ENCODE results near the gene CCDC12. TPM values are rescaled to one million over a fixed set of nuclear protein-coding genes. Genes with fewer than 3 reads are reported as not detected.
"Not testable (repeated sequence)": the region's sequence is repeated elsewhere in the genome, so short reads cannot be mapped to it uniquely, and the experiment has no call there.

Gene CCDC12
- total RNA-seq, 4 donors from 2014 or later: 14.3 to 52.2 (median 42.0) TPM

- no peak for ATAC-seq
- Histone ChIP-seq H3K36me3 (peaks cover 0 to 41% of the 10 kb centered on the region in 2 donors), H3K27ac (no peak overlapping the region)
Measured at GRCh38 chr3:46915297-46915822, 61.2 kb downstream of the CCDC12 start.

GRCh38 chr3:46914849-46915248, 61.7 kb downstream of the CCDC12 start:
- TF ChIP-seq CTCF (IDR thresholded peaks at IDR 0.05) (no peak), EP300 (IDR thresholded peaks at IDR 0.05) (no peak), POLR2AphosphoS5 (IDR thresholded peaks at IDR 0.05) (no peak), POLR2A (IDR thresholded peaks at IDR 0.05) (no peak)
- H3K9me3 ChIP-seq: no peaks in the 10 kb centered on the region
- no peak for ATAC-seq
- no peak overlapping the region for H3K4me3 ChIP-seq
- peaks cover 0 to 35% of the 10 kb centered on the region in 2 donors for H3K36me3 ChIP-seq
- 70 to 77% methylated on average over 4 to 5 of the region's 7 CpGs for WGBS, 2 donors (ENCODE audit: low coverage in 1 of 2)
- peaks cover 0 to 15% (median 0%) of the 10 kb centered on the region in 3 donors for H3K4me1 ChIP-seq
- H3K27ac ChIP-seq: no peak overlapping the region
- H3K27me3 ChIP-seq: no peaks in the 10 kb centered on the region

More at GRCh38 chr3:46915297-46915822, 61.2 kb downstream of the CCDC12 start:
- Histone ChIP-seq H3K4me3 (no peak overlapping the region), H3K27me3 (no peaks in the 10 kb centered on the region), H3K9me3 (no peaks in the 10 kb centered on the region), H3K4me1 (peaks cover 0 to 13% (median 0%) of the 10 kb centered on the region in 3 donors)
- no peak for TF ChIP-seq CTCF (IDR thresholded peaks at IDR 0.05)
- no peak for TF ChIP-seq POLR2AphosphoS5 (IDR thresholded peaks at IDR 0.05)
- no peak for TF ChIP-seq EP300 (IDR thresholded peaks at IDR 0.05)
- no peak for TF ChIP-seq POLR2A (IDR thresholded peaks at IDR 0.05)
- 74 to 82% methylated on average over 5 to 8 of the region's 8 CpGs for WGBS, 2 donors (ENCODE audit: low coverage in 1 of 2)

- H3K36me3 ChIP-seq: peaks cover 0 to 23% of the 10 kb centered on the region in 2 donors
- ATAC-seq: peak; percentile 39
- H3K4me1 ChIP-seq: peaks cover 0 to 27% (median 8%) of the 10 kb centered on the region in 3 donors
- H3K27ac ChIP-seq: no peak overlapping the region
- no peak for TF ChIP-seq POLR2A (IDR thresholded peaks at IDR 0.05)
- no peak for TF ChIP-seq POLR2AphosphoS5 (IDR thresholded peaks at IDR 0.05)
- TF ChIP-seq CTCF (IDR thresholded peaks at IDR 0.05): no peak
- no peak for TF ChIP-seq EP300 (IDR thresholded peaks at IDR 0.05)
- 0 to 18% methylated on average over 2 to 4 of the region's 8 CpGs for WGBS, 2 donors (ENCODE audit: low coverage in 1 of 2)
- H3K27me3 ChIP-seq: no peaks in the 10 kb centered on the region
- no peak overlapping the region for H3K4me3 ChIP-seq
- H3K9me3 ChIP-seq: no peaks in the 10 kb centered on the region
Measured at GRCh38 chr3:46913644-46914043, 62.9 kb downstream of the CCDC12 start.

GRCh38 chr3:46912986-46913385, 63.6 kb downstream of the CCDC12 start:
- H3K4me3 ChIP-seq: no peak overlapping the region
- peaks cover 0 to 18% of the 10 kb centered on the region in 2 donors for H3K36me3 ChIP-seq
- H3K9me3 ChIP-seq: no peaks in the 10 kb centered on the region
- TF ChIP-seq CTCF (IDR thresholded peaks at IDR 0.05) (no peak), POLR2A (IDR thresholded peaks at IDR 0.05) (no peak), POLR2AphosphoS5 (IDR thresholded peaks at IDR 0.05) (no peak), EP300 (IDR thresholded peaks at IDR 0.05) (no peak)
- no peak for ATAC-seq
- H3K27me3 ChIP-seq: no peaks in the 10 kb centered on the region
- H3K27ac ChIP-seq: no peak overlapping the region
- H3K4me1 ChIP-seq: peaks cover 0 to 34% (median 13%) of the 10 kb centered on the region in 3 donors
- WGBS, 2 donors (ENCODE audit: low coverage in 1 of 2): 70 to 84% methylated on average over 2 to 3 of the region's 3 CpGs

GRCh38 chr3:46910914-46911313, 65.6 kb downstream of the CCDC12 start:
- peaks cover 0 to 34% (median 13%) of the 10 kb centered on the region in 3 donors for H3K4me1 ChIP-seq
- peaks cover 11% of the 10 kb centered on the region for H3K27me3 ChIP-seq
- ATAC-seq, H3K36me3 ChIP-seq, H3K4me3 ChIP-seq, H3K9me3 ChIP-seq, H3K27ac ChIP-seq: not testable (repeated sequence)
- 90 to 92% methylated on average over 2 to 5 of the region's 10 CpGs for WGBS, 2 donors (ENCODE audit: low coverage in 1 of 2)

Data from gastroesophageal sphincter (tissue), 4 donors.